Measurements from ENCODE around the gene OR51A4. TPM values are rescaled to one million over a fixed set of nuclear protein-coding genes. Genes with fewer than 3 reads are reported as not detected.

Gene OR51A4
- total RNA-seq, 1 donor from 2014 or later = not detected

Other genes starting within 250 kb of the OR51A4 start
- 0.30 TPM for gene OR51E2, start 249.8 kb downstream of the OR51A4 start, total RNA-seq
- gene MMP26, start 242.8 kb downstream of the OR51A4 start, total RNA-seq = not detected
- not detected for gene OR51F1, start 177.7 kb downstream of the OR51A4 start, total RNA-seq
- gene OR52R1, start 143.2 kb downstream of the OR51A4 start, total RNA-seq = not detected
- gene OR51F2, start 126.3 kb downstream of the OR51A4 start, total RNA-seq = not detected
- gene OR51S1, start 98.4 kb downstream of the OR51A4 start, total RNA-seq = not detected
- not detected for gene OR51T1, start 65.7 kb downstream of the OR51A4 start, total RNA-seq
- gene OR51A7, start 43.8 kb downstream of the OR51A4 start, total RNA-seq = not detected
- not detected for gene OR51G2, start 28.3 kb downstream of the OR51A4 start, total RNA-seq
- not detected for gene OR51G1, start 23.3 kb downstream of the OR51A4 start, total RNA-seq
- gene OR51A2, start 8.1 kb upstream of the OR51A4 start, total RNA-seq = not detected
- gene OR51L1, start 47.2 kb upstream of the OR51A4 start, total RNA-seq = not detected
- gene OR52J3, start 98.9 kb upstream of the OR51A4 start, total RNA-seq = not detected
- not detected for gene OR52E2, start 112.0 kb upstream of the OR51A4 start, total RNA-seq
- not detected for gene OR52E1, start 122.0 kb upstream of the OR51A4 start, total RNA-seq
- gene OR52A5, start 190.8 kb upstream of the OR51A4 start, total RNA-seq = not detected
- not detected for gene OR52A1, start 207.2 kb upstream of the OR51A4 start, total RNA-seq

Measured in Right ventricle myocardium inferior (tissue), 1 donor.